ENCODE results near the gene THAP11.

THAP11 gene

DNA sequence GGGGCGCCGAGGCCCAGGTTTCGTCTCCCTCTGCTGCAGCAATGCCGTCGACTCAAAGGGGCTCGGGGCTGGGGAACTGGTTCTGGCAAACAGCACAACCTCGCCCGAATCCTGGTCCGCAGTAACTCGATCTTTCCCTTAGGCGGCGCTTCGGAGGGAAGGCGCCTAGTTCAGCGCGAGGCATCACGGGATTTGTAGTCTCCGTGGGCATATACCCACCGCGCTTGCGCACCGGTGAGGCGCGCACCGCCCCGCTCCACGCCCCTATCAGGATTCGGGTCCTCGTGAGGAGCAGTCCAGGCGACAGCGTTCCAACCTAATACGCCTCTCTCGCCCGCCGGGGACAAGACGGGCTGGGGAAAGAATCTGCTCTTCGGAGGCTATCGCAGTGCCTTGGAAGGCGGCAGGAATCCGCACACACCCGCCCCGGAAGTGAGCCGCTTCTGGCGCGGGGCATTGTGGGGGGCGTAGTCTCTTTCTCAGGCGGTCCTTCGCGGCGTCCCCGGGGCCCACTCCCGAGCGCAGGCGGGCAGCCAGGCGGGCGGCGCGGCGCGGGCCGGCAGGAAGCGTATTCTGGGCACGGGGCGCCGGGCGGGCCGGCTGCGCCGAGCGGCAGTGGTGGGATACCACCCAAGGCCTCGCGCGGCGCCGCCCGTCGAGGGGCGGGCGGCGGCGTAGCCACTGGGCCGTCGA, at the start of gene THAP11:
Gene THAP11 (plus strand): TSS at position 505 of the 693 bp plus-strand sequence. CDS start 235 bp downstream, outside the sequence.
- peak; percentile 92 to 94 for DNase-seq (ENCODE audit: low read depth in 2 of 2)

GRCh38 chr16:67796099-67796718, 45.9 kb upstream of the THAP11 start:
- DNase-seq (ENCODE audit: low read depth in 2 of 2) = no peak

- DNase-seq (ENCODE audit: low read depth in 2 of 2) = no peak
Measured at GRCh38 chr16:67800338-67800926, 41.7 kb upstream of the THAP11 start.

GRCh38 chr16:67801241-67801640, 40.9 kb upstream of the THAP11 start:
- DNase-seq (ENCODE audit: low read depth in 2 of 2) = no peak

GRCh38 chr16:67801883-67802282, 40.2 kb upstream of the THAP11 start:
- DNase-seq (ENCODE audit: low read depth in 2 of 2) = no peak

- no peak for DNase-seq (ENCODE audit: low read depth in 2 of 2)
Measured at GRCh38 chr16:67803894-67804293, 38.2 kb upstream of the THAP11 start.

DNA sequence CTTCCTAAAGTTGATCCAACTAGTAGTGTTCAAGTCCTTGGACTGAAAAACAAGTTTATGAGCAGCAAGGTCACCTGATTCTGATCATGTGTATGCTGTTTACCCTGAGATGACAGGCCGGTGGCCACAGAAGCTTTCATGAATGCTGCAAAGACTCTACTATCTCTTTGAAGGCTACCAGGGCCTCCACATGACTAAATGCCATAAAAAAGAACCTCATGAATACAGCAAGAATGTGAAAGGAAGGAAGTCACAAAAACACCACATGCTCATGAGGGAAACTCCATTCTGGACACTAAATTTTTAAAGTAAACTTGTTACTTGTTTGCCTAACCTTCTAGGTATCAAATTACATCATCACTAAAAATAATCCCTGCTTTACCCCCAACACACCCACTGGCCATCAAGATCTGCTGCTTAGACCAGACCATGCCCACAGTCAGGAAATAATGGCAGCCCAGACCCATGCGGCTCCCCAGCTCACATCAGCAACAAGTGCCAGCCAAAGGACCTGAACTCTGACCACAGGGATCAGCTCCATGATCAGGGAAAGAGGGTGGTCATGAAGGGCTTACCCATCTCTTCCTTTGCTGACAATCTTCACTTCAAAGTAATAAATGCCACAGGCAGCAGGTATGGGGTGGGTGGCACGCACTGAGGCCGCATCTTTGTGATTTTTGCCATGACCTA, 37.1 kb upstream of the THAP11 start:
- no peak for DNase-seq (ENCODE audit: low read depth in 2 of 2)

DNA sequence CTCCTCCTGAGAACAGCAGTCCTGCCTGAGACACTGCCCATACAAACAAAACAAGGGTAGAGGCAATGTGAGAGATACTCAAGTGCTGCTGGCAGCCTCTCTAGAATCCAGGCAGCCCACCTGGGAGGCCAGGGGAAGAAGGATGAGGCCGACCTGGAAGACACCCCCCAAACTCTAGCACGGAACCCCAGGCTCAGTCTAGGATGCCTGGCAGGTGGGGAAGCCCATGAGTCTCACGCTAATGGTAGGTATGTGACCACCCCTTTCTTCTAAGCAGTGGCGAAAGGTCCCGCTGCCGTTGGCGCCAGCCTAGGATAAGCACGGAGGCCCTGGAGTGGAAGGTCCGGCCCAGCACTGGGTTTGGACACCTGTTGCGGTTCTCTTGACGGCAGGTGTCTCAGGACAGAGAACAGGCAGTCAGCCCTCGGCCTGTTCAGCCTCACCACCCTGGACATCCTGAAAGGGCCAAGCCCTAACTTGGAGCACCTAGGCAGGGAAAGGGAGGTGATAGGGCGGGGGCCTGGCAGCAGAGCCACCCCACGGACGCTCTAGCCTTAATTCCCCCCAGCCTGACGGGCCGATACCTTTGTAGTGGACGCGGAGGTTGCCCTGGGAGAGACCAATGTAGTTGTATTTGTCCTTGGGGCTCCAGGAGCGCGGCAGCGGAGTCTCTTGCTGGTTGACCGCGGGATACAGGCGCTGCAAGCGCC, 36.2 kb upstream of the THAP11 start:
- DNase-seq (ENCODE audit: low read depth in 2 of 2) = no peak

GRCh38 chr16:67806428-67807147, 35.5 kb upstream of the THAP11 start, which contains the start of the genes RANBP10 and TSNAXIP1:
TSS of gene RANBP10 (minus strand) at chr16:67806560. CDS start at chr16:67806536, 24 bp downstream.
TSS of gene TSNAXIP1 (plus strand) at chr16:67806889. CDS start at chr16:67807150, 261 bp downstream.
- peak; percentile 95 to 96 for DNase-seq (ENCODE audit: low read depth in 2 of 2)

DNA sequence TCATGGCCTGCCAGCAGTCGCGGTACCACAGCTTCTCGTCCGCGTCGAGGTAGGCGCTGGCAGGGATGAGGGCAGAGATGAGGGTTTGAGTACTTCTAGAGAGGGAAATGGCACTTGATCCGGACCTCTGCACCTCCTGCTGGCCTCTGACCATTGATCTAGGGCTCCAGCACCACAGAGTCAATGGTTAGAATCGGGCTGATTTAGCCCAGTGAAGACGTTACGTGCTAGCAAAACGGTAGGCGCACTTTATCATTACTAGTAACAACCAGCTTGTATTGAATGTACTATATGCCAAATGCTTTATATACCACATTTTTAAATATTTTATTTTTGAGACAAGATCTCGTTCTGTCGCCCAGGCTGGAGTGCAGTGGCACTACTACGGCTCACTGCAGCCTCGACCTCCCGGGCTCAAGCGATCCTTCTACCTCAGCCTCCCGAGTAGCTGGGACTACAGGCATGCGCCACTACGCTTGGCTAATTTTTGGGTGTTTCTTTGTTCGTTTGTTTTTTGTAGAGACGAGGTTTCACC, 34.9 kb upstream of the THAP11 start:
- no peak for DNase-seq (ENCODE audit: low read depth in 2 of 2)

- no peak for DNase-seq (ENCODE audit: low read depth in 2 of 2)
Measured at GRCh38 chr16:67811899-67812298, 30.2 kb upstream of the THAP11 start.

- no peak for DNase-seq (ENCODE audit: low read depth in 2 of 2)
Measured at GRCh38 chr16:67814567-67814966, 27.6 kb upstream of the THAP11 start.

DNA sequence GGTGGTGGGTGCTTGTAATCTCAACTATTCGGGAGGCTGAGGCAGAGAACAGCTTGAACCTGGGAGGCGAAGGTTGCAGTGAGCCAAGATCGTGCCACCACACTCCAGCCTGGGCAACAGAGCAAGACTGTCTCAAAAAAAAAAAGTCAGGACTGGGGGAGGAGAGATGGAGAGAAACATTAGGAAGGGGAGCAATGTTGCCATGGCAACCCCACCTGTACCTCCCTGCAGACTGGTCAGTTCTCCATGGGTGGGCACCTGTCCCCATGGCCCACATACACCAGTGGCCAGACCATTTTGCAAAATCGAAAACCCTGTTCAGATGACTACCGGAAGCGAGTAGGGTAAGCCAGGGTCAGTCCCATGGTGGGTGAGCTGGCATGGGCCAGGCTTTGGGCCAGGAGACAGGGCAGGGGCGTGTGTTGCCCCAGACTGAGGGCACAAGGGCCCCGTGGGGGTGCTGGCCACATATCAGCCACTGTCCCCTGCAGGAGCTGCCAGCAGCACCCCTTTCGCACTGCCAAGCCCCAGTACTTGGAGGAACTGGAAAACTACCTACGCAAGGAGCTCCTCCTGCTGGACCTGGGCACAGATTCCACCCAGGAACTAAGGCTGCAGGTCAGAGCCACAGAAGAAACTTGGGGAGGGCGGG, 21.4 kb upstream of the THAP11 start:
- DNase-seq (ENCODE audit: low read depth in 2 of 2) = no peak

- no peak for DNase-seq (ENCODE audit: low read depth in 2 of 2)
Measured at GRCh38 chr16:67822511-67822910, 19.6 kb upstream of the THAP11 start.

- no peak for DNase-seq (ENCODE audit: low read depth in 2 of 2)
Measured at GRCh38 chr16:67825119-67825518, 17.0 kb upstream of the THAP11 start.

DNA sequence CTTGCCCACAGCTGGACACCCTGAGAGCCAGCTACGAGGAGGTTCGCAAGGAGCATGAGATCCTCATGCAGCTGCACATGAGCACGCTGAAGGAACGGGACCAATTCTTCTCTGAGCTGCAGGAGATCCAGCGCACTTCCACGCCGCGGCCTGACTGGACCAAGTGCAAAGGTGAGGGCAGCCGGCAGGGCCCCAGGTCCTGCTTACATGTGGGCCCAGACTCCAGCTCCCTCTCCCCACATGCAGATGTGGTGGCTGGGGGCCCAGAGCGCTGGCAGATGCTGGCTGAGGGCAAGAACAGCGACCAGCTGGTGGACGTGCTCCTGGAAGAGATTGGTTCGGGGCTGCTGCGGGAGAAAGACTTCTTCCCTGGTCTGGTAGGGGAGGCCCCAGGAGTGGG, 16.2 kb upstream of the THAP11 start:
- no peak for DNase-seq (ENCODE audit: low read depth in 2 of 2)

- no peak for DNase-seq (ENCODE audit: low read depth in 2 of 2)
Measured at GRCh38 chr16:67828651-67829050, 13.5 kb upstream of the THAP11 start.

DNA sequence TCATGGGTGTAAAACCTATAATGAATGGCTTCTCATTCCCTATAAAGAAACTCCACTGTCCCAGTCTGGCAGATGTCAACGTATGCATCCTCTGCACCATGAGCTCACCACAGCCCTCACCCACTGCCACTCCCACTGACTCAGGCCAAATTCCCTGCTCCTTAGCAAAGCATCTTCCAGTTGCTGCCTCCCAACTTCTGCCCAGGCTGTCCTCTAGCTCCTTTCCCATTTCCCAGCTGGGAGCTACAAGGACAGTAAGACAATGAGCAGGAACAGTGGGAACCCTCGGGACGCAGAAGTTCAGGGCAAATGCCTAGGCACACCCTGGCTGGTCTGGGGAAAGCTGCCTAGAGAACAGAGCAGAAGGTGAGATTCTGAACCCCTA, 9.1 kb upstream of the THAP11 start:
- DNase-seq (ENCODE audit: low read depth in 2 of 2) = no peak

GRCh38 chr16:67833415-67834241, 8.5 kb upstream of the THAP11 start:
- DNase-seq (ENCODE audit: low read depth in 2 of 2) = peak; percentile 87 to 92

Measured in stimulated activated CD4-positive, alpha-beta T cell treated with anti-CD3 and anti-CD28 coated beads, Interleukin-15, amount 100 ng/mL, for 48 hours (primary cell).